HTERT RPE-1 (cell line): ENCODE results near the gene DUSP1.

Experiments
- in situ Hi-C: fragments of 300-500 bp; cut with MboI; formaldehyde crosslinking; loops from 4 replicates; pipeline ENCODE4 v1.14.3; 2020; ENCODE audit warnings: low sequenced_read_pairs

Gene DUSP1

DNA sequence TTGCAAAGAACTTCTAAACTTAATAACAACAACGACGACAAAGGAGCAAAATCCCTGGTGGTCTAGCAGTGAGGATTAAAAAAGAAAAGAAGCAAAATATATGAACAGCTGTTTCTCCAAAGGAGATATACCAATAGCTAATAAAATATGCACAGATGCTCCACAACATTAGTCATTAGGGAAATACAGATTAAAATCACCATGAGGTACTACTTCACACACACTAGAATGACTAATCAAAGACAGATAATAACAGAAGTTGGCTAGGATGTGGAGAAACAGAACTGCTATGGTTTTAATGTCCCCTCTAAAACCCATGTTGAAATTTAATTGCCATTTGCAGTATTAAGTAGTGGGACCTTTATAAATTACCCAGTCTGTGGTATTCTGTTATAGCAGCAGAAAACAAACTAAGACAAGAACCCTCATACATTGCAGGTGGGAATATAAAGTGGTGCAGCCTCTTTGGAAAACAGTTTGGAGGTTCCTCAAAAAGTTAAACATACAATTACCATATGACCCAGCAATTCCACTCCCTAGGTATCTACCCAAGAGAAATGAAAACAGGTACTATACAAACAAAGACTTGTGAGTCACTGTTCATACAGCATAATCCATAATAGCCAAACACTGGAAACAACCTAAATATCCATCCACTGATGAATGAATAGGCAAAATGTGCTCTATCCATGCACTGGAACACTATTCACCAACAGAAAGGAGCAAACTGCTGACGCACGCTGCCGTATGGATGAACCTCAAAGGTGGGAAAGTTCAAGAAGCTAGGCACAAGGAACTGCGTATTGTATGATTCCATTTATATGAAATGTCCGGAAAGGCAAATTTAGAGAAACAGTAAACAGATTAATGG, 11.4 kb upstream of the DUSP1 start:
- in situ Hi-C loops: no loop called here

DNA sequence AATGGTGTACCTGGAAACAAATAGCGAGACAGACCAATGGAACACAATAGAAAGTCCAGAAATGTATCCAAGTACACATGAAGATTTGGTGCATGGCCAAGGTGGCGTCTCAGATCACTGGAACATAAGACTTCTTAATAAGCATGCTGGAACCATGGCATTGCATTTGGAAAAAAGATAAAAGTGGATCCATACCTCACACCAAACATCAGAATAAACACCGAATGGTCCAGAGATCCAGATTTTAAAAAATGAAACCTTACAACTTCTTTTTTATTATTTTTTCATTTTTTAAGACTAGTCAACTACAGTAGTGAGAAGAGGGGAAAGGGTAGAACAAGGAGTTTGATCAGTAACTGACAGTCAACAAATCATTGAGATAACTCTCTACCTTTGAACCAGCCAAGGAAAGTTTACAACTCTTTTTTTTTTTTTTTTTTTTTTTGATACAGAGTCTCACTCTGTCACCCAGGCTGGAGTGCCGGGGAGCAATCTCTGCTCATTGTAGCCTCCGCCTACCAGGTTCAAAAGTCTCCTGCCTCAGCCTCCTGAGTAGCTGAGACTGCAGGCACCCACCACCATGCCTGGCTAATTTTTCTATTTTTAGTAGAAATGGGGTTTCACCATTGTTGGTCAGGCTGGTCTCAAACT, 8.8 kb upstream of the DUSP1 start:
- in situ Hi-C loops: no loop called here

DNA sequence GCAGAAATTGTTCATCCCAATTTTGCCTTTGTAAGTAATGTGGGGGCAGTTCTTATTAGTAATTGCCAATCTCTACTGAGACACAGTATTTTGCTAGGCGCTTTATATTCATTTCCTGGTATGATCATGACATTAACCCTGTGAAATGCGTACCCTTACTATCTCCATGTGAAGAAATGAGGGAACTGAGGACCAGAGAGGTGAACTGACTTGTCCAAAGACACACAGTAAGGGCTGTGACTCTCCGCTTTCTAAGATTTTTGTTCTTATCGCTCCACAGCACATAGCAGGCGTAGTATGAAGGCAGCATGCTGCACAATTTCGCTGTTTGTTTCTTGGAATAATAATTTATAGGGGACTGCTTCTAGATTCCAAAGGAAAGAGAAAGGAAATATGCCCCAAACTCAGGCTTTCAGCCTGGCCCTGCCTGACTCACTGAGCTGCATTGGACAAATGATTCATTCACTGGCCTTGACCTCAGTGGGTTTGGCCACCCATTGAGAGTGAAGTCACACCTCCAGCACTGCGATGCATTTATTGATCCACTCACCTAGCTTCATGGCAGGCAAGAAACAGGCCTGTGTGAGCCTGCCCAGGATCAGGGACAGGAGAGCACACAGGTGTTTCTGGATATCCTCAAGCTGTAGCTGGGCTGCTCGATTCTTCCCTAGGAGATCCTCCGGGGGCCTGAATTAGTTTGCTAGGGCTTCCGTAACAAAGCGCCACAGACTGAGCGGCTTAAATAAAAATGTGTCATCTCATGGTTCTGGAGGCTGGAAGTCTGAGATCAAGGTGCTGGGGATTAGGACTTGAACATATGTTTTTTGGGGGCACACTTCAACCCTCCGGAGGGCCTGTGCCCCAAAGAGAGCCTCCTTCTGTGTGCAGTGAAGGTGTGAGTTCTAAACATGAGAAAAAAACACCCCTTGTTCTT, 7.2 kb upstream of the DUSP1 start:
- in situ Hi-C loops: no loop called here

DNA sequence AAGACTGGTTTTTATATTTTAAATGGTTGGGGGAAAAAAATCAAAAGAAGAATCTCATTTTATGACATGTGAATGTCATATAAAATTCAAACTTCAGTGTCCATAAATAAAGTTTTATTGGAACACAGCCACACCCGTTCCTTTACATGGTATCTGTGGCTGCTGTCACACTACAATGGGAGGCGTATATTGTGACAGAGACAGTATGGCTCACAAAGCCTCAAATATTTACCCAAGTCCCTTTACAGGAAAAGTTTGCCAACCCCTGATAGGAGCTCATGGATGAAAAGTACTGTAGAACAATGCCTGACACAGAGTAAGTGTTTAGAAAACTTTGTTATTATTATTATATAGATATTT, 5.2 kb upstream of the DUSP1 start:
- in situ Hi-C loops: no loop called here

DNA sequence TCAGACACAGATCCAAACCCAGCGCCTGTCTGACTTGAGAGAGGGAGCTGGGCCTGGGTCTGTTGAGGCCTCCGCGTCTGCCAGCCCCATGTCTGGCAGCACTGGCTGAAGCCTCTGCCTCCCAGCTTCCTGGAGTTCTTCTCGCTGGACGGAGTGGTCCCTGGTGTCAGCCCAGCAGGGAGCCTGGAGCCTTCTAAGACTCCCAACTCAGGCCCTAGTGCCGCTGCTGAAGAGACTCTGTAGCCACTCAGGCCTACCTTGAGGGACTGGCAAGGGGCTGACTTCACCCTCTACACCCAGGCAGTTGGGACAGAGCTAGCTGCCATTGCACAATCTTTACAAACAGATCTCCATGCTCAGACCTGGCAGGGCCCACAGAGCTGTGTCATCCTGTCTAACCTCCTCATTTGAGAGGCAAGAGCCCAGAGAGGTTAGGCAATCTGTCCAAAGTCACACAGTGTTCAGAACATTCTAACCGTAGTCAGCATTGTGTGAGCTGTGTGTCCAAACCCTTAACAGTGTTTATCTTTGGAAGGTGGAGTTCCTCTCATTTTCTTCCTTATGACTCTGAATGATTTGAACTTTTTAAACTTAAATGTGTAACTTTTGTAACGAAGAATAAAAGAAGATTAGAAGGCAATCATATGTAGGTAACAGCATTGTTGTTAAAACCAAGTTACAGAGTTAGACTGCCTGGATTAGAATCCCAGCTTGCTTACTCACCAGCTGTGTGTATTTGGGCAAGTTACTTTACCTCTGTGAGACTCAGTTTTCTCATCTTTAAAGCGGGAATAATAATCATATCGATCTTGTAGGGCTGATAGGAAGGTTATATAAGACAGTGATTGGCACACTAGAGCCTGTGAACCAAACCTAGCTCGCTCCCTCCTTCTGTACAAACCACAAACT, 4.6 kb upstream of the DUSP1 start:
- in situ Hi-C loops: no loop called here

DNA sequence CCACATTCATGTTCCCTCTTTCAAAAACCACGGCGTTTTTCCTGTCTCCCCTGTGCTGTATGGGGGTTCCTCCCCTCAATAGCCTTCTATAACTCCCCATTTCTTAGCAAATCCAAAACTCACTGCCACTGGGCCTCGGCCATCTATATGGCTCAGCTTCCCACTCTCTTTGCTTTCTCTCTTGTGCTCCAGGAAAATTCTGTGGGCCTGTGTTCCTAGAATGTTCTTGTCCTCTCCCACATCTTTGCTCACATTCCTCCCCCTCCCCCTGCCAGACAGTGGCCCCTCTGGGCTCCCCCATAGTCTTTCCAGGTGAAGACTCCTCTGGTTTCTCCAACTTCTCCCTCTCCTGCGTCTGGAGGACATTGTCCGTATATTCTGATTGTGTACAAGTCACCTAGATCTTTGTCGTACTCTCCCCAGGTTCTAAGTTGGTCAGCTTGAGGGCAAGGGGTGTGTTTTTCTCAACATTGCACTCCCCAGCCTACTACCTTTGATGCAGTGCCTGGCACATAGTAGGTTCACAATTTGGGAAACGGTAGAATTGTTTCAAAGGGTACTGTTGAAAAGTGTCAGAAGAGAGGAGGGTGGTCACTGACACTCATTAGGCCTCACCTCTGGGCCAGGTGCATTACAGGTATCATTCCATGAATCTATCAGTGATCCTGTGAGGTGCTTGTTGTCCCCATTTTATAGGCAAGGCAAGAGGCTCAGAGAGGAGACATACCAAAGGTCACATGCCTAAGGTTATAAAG, 3.7 kb upstream of the DUSP1 start:
- in situ Hi-C loops: no loop called here

DNA sequence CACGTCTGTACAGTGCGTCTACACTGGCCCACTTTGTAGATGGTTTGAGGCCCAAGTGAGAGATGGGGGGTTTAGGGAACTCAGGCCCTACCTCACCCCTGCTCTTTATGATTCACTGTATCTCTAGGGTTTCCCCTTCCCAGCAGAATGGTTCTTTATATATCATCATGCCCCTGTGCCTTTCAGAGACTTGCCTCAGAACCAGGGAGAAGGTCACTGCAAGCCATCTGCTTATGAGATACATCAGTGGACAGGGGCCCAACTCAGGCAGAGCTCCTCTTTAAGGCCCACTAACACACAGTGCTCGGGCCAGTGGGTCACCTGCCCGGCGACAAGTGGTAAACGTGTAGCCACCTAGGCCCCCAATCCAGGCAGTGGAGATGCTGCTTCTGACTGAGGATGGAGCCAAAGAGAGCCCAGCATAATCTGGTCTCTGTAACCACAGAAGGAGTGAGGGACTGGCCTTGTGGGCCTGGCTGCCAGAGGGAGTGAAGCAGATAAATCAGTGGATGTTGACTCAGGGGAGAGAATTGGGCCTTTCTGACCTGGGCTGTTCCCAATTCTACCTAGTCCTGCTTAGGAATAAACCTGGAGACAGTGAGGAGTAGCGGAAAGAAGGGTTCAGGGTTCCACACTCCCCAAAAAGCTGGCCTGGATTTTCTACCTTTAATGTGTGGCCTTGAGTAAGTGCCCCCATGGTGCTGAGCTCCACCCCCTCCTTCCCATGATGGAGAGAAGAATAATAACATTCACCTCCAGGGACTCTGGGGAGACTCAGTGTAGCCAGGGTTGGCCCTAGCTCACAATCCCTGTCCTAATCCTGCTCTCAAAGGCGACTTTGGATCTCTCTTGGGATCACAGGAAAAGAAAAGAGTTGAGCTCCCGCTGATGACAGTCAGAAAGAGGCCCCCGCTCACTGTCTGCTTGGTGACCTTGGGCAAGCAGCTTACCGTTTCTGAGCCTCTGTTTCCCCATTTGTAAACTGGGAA, 2.8 kb upstream of the DUSP1 start:
- in situ Hi-C loops: no loop called here

DNA sequence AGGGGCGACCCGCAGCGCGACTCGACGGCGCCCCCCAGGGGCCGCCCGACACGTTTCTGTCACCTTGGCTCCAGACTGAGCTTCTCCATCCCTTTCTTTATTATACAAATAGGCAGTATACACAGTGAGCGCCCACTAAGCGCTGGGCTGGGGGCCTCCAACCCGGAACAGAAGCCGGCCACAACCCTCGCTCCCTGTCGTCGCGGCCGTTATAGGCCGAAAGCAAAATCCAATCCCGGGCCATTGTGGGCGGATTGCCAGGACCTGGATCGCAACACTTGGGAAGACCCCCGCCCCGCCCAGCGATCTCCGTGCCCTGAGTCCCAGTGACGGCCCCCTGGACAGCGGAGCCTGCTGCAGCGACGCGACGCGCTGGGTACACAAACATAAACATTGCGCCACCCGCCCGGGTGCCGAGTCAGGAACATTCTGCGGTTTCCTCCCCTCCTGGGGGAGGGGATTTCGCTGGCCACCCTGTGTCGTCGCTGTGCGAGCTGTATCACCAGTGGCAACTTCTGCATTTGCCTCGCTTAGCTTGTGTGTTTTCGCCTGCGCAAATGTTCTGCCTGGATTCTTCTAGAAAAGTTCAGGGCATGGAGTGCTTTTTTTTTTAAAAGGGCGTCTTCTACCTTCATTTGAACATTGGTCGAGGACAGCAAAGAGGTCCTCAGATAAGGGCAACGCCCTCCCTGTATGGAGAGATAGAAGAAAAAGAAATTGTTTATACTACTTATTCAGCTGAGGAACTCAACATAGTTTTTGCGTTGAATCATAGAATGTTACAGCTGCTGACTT, 1.3 kb upstream of the DUSP1 start:
- in situ Hi-C loops: no loop called here

DNA sequence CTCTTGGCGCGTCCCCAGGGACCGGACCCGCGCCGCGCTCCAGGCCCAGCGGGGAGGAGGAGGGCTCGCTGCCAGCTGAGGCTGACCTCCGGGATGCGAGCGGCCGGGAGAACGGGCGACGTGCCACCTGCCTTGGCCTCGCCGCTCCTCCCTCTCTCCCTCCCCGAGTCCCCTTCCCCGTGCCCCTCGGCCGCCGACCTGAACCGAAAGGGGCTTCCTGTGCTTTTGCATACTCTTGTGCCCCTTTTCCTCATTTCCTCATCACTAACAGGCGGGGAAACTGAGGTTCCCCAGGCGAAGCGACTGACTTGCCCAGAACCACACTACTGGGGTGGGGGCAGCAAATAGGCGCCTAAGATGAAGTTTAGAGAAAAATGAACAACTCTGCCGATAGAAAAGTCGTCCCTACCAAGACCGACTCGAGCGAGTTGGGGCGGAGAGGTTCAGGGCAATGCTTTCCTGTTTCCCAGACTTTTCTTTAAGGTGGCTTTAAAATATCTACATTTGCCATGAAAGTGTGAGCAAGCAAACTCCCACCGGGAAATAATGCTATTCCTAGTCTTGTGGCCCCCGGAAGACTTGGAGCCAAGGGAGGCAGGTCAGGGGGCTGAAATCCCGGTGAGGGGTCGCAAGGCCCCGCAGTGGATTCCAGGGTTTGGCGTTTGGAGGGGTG, 580 bp upstream of the DUSP1 start:
- in situ Hi-C loops: no loop called here

DNA sequence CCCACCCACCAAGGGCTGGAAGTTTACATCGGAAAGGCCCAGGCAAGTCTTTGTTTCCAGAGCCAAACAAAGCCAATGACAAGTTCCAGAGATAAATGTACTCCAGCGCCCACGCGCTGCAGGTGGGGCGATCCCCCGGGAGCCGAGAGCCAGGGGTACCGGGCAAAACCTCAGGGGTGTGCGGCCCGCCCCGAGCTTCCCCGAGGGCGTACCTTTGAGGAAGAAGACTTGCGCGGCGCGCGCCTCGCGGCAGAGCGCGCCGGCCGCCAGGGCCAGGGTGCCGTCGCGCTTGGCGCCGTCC, 671 bp downstream of the DUSP1 start:
- in situ Hi-C loops: no loop called here

DNA sequence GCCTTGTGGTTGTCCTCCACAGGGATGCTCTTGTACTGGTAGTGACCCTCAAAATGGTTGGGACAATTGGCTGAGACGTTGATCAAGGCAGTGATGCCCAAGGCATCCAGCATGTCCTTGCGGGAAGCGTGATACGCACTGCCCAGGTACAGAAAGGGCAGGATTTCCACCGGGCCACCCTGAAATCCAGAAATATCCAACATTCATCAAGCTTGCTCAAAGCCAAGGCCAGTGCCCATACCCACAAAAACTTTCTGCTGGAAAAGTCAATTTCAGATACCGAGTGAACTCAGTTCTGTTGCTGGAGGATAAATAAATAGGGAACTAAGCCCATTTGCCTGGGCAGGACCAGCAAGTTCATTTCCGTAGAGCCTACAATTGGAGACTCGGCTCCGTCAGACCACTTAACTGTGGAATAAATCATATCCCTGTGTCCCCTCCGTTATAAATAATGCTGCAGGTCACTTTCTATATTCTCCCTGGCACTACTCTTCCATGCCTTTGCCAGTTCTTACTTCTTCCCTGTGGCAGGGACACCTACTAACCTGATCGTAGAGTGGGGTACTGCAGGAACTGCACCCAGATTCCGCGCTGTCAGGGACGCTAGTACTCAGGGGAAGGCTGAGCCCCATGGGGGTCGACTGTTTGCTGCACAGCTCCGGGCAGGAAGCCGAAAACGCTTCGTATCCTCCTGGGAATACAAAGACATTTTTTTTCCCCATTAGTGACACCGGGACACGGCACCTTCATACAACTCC, 1.2 kb downstream of the DUSP1 start:
- in situ Hi-C loops: no loop called here

DNA sequence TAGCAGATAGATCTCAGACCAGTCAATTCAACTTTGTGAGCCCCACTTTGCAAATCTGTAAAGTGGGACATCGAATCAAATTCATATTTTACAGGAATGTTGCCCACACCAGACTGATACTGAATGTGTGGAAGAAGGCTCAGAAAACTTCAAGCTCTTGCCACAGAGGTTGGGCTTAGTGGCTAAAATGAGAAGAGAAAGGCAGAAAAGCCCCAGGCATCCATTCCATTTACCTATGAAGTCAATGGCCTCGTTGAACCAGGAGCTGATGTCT, 1.7 kb downstream of the DUSP1 start:
- in situ Hi-C loops: no loop called here

DNA sequence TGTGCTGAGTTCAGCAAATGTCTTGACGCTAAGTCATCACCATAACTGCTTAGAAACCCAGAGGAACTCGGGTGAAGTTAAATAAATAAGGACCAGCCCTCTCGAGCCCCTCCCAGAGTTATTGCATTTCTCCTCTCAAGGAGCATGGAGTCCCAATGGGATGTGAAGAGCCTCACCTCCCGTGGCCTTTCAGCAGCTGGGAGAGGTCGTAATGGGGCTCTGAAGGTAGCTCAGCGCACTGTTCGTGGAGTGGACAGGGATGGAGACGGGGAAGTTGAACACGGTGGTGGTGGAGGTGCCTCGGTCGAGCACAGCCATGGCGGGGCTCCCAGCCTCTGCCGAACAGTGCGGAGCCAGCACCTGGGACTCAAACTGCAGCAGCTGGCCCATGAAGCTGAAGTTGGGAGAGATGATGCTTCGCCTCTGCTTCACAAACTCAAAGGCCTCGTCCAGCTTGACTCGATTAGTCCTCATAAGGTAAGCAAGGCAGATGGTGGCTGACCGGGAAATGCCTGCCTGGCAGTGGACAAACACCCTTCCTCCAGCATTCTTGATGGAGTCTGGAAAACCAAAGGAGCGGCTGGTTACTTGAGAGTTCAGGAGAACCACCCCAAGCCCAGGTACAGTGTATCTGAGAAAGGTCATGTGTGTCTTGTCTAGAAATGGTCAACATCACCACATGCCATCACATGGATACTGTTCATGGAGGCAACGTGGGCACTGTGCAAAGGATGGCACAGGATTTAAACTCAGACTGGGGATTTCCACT, 2.2 kb downstream of the DUSP1 start:
- in situ Hi-C loops: no loop called here

DNA sequence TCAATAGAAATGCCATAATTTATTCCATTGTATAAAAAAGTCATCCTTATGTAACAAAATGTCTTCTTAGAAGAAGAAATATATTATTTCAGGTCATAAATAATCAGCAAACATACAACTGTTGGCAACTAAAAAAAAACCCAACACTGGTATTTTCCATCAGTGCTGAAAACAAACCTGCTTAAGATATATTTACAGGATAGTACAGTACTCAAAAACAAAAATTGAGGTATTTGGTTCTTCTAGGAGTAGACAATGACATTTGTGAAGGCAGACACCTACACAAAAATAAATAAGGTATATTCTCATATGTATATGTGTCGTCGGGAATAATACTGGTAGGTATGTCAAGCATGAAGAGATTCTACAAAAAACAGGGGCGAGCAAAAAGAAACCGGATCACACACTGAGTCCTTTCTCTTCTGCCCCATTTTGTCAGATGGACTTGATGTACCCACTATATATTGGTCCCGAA, 2.9 kb downstream of the DUSP1 start:
- in situ Hi-C loops: no loop called here

DNA sequence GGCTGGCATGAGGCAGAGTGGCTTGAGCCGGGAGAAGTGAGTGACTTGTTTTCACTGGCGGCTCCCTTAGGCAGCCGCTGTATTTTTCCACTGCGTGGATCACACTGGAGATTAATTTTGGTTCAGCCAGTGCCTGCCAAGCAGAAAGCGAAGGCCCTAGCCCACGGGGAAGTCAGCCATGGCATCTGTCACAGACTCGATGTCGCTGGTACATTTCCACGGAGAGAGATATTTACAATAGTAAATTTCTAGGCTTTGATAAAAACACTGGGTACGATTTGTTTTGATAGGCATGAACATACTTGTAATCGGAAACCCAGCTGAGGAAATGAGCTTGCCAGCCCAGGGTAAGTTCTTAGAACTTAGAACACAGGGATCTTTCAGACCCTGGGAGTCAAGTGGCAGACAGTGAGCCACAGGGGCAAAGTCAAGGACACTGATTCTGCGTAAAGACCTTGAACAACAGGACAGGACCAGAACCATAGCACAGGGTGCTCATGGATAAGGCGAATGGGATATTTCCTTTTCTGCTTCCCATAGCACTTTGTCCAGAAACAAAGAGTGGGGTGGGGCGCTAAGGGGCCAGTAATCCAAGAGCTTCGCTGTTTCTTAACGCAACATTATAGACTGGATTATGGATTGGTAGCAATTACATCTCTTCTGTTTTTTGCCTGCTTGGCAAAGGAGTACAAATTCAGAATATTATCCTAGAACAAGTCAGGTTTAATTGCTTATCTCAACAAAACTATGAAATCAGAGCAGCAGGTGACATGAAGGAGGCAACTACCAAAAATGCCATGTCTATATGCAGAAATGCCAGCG, 4.5 kb downstream of the DUSP1 start:
- in situ Hi-C loops: no loop called here
